Lung (tissue), 12 donors: ENCODE data around the gene IGSF21. TPM values are rescaled to one million over a fixed set of nuclear protein-coding genes. Genes with fewer than 3 reads are reported as not detected.

Source experiments
- ATAC-seq: fragments of 200-7000 bp; cut with Tn5 transposase; one replicate; pipeline ENCODE4 v1.9.1; 2020; ENCODE audit warnings: moderate number of reproducible peaks; ENCODE audit not compliant: insufficient read depth, low FRiP score
- DNase-seq, 3 donors: peaks; one replicate each; pipeline ENCODE4 v3.0.0-alpha.2; 2013 to 2017
- H3K27ac ChIP-seq, 2 donors: one replicate each; pipeline ENCODE4 v1.5.1; 2013; ENCODE audit warnings: mild to moderate bottlenecking in 2 of 2, moderate library complexity in 2 of 2, control low read depth in 1 of 2, inconsistent platforms in 1 of 2, low read depth in 1 of 2, low read length in 1 of 2
- H3K27me3 ChIP-seq, 3 donors: one replicate each; pipeline ENCODE4 v1.5.1; 2013; ENCODE audit warnings: low read length in 2 of 3; ENCODE audit not compliant: control insufficient read depth in 3 of 3, insufficient read depth in 3 of 3
- H3K36me3 ChIP-seq, 4 donors: one replicate each; pipeline ENCODE4 v1.5.1; 2013; ENCODE audit warnings: low read length in 4 of 4, mild to moderate bottlenecking in 1 of 4, moderate library complexity in 1 of 4; ENCODE audit not compliant: control insufficient read depth in 4 of 4, insufficient read depth in 4 of 4
- H3K4me1 ChIP-seq, 5 donors: one replicate each; pipeline ENCODE4 v1.5.1; 2013; ENCODE audit warnings: low read length in 5 of 5, mild to moderate bottlenecking in 2 of 5, moderate library complexity in 1 of 5; ENCODE audit not compliant: control insufficient read depth in 5 of 5, insufficient read depth in 5 of 5
- H3K4me3 ChIP-seq: one replicate; pipeline ENCODE4 v1.5.1; 2013; ENCODE audit warnings: mild to moderate bottlenecking, control low read depth, moderate library complexity
- H3K9ac ChIP-seq, 2 donors: one replicate each; pipeline ENCODE4 v1.5.1; 2013; ENCODE audit warnings: low read length in 2 of 2, control low read depth in 1 of 2; ENCODE audit not compliant: insufficient read depth in 1 of 2
- H3K9me3 ChIP-seq, 4 donors: one replicate each; pipeline ENCODE4 v1.5.1; 2013; ENCODE audit warnings: low read length in 3 of 4, mild to moderate bottlenecking in 1 of 4, moderate library complexity in 1 of 4; ENCODE audit not compliant: control insufficient read depth in 4 of 4, insufficient read depth in 3 of 4
- CTCF ChIP-seq: IDR thresholded peaks from 2 replicates; pipeline ENCODE4 v1.5.1; 2012; ENCODE audit warnings: mild to moderate bottlenecking; ENCODE audit errors: control extremely low read depth, extremely low read depth
- WGBS, 2 donors: extraction: QIAGEN DNeasy Blood & Tissue Kit; methylation state at CpG; one replicate each; pipeline ENCODE4 v1.1.7; 2013; 5-methylcytosine and 5-hydroxymethylcytosine counted together
- polyA plus RNA-seq, 2 donors: library from polyadenylated mRNA; stranded (reverse); fragments of 200-250 nt; gene quantifications; one replicate each; pipeline ENCODE4 v1.2.1, GENCODE V29; 2013
- total RNA-seq, 2 donors: library from RNA; depleted of rRNA in 1 of 2; stranded (reverse); fragments of >200 nt in 1 of 2; gene quantifications; one replicate each; pipeline ENCODE4 v1.2.1, GENCODE V29; 2014 to 2021
- donor health status: control.
- donor health status: control.
- donor health status: Bipolar disorder and iron deficiency.
- donor health status: healthy.
- donor health status: DM: yes; HTN: yes; CAD: no.

IGSF21 gene
- total and polyA plus RNA-seq, 4 donors, result 0.18 to 2.6 (median 0.62) TPM

- Histone ChIP-seq H3K9me3 (peaks cover 0 to 7% (median 2%) of the 10 kb centered on the region in 4 donors), H3K9ac (no peak overlapping the region), H3K4me1 (no peaks in the 10 kb centered on the region), H3K27ac (no peak overlapping the region), H3K36me3 (no peaks in the 10 kb centered on the region), H3K4me3 (no peak overlapping the region), H3K27me3 (peaks cover 0 to 4% (median 0%) of the 10 kb centered on the region in 3 donors)
- WGBS, 2 donors, result 60 to 75% methylated on average over 6 of the region's 6 CpGs
- DNase-seq, result no peak
- no peak for ATAC-seq
- no peak for TF ChIP-seq CTCF
Observed at GRCh38 chr1:18373151-18373550, 265.6 kb downstream of the IGSF21 start.

GRCh38 chr1:18373882-18374493 lies 266.4 kb downstream of the IGSF21 start:
- H3K9me3 ChIP-seq, result peaks cover 0 to 11% (median 2%) of the 10 kb centered on the region in 4 donors
- WGBS, 2 donors, result 43 to 47% methylated on average over 14 of the region's 14 CpGs
- no peaks in the 10 kb centered on the region for H3K4me1 ChIP-seq
- H3K9ac ChIP-seq, result no peak overlapping the region
- ATAC-seq, result no peak
- H3K27ac ChIP-seq, result no peak overlapping the region
- no peak for TF ChIP-seq CTCF
- H3K27me3 ChIP-seq, result peaks cover 0 to 4% (median 0%) of the 10 kb centered on the region in 3 donors
- H3K36me3 ChIP-seq, result no peaks in the 10 kb centered on the region
- no peak for DNase-seq
- H3K4me3 ChIP-seq, result no peak overlapping the region

GRCh38 chr1:18376661-18377060 lies 269.1 kb downstream of the IGSF21 start:
- no peak overlapping the region for H3K27ac ChIP-seq
- H3K9me3 ChIP-seq, result peaks cover 0 to 9% (median 5%) of the 10 kb centered on the region in 4 donors
- H3K4me3 ChIP-seq, result no peak overlapping the region
- no peak overlapping the region for H3K9ac ChIP-seq
- ATAC-seq, result no peak
- no peaks in the 10 kb centered on the region for H3K36me3 ChIP-seq
- peaks cover 0 to 4% (median 0%) of the 10 kb centered on the region in 3 donors for H3K27me3 ChIP-seq
- TF ChIP-seq CTCF, result no peak
- no peaks in the 10 kb centered on the region for H3K4me1 ChIP-seq
- no peak for DNase-seq
- 91 to 92% methylated on average over 24 of the region's 24 CpGs for WGBS, 2 donors

- DNase-seq (no peak), ATAC-seq (no peak)
- Histone ChIP-seq H3K4me3 (no peak overlapping the region), H3K4me1 (peaks cover 0 to 7% (median 3%) of the 10 kb centered on the region in 5 donors), H3K36me3 (no peaks in the 10 kb centered on the region), H3K27me3 (peaks cover 0 to 4% (median 3%) of the 10 kb centered on the region in 3 donors), H3K9me3 (peaks cover 0 to 9% (median 5%) of the 10 kb centered on the region in 4 donors), H3K9ac (no peak overlapping the region), H3K27ac (no peak overlapping the region)
- TF ChIP-seq CTCF, result no peak
Observed at GRCh38 chr1:18380288-18380687, 272.7 kb downstream of the IGSF21 start.
